Caco-2 (cell line): ENCODE results near the gene SLC22A4. TPM values are rescaled to one million over a fixed set of nuclear protein-coding genes. Genes with fewer than 3 reads are reported as not detected.

ENCODE experiments used
- BruUV-seq: library from RNA; stranded (reverse); fragments of 400-500 nt; replicated peaks from 2 replicates; lab custom pipeline; 2021; lab: Mats Ljungman, UMichigan
- CTCF ChIA-PET: fragments of 300-600 bp; sonication (Branson Sonifier 250); formaldehyde crosslinking; loops from one replicate; lab custom pipeline; 2022; ENCODE audit warnings: antibody characterized with exemption; lab: Charles Lee
- POLR2A ChIA-PET: fragments of 300-600 bp; sonication (Branson Sonifier 250); formaldehyde crosslinking; loops from one replicate; lab custom pipeline; 2022; ENCODE audit warnings: antibody characterized with exemption; lab: Charles Lee
- DNase-seq, 2 experiments: peaks; one replicate each; pipeline versions ENCODE4 v3.0.0 to v3.0.0-alpha.2; 2020 to 2022
- H3K27me3 ChIP-seq: replicated peaks from 2 replicates; pipeline ENCODE4 v1.6.0; 2011; ENCODE audit warnings: low read length; ENCODE audit not compliant: control insufficient read depth, insufficient read depth
- H3K36me3 ChIP-seq: 2 replicates; pipeline ENCODE4 v1.5.1; 2011; ENCODE audit warnings: low read length; ENCODE audit not compliant: control insufficient read depth, insufficient read depth
- H3K4me1 ChIP-seq: fragments of 250-450 bp; sonication (Bioruptor Pico); 2 replicates; pipeline ENCODE4 v1.5.1; 2020; ENCODE audit warnings: mild to moderate bottlenecking
- H3K4me3 ChIP-seq: 2 replicates; pipeline ENCODE4 v1.5.1; 2011; ENCODE audit warnings: low read depth, mild to moderate bottlenecking, control low read depth, low read length
- H3K9me3 ChIP-seq: fragments of 250-450 bp; sonication (Bioruptor Pico); 2 replicates; pipeline ENCODE4 v1.5.1; 2020; ENCODE audit warnings: mild to moderate bottlenecking, moderate library complexity
- H3K27ac Mint-ChIP-seq: one replicate; pipeline ENCODE4 v1.8.0; 2022; ENCODE audit warnings: mixed read lengths; ENCODE audit not compliant: unreplicated experiment
- H3K27me3 Mint-ChIP-seq: one replicate; pipeline ENCODE4 v1.8.0; 2022; ENCODE audit warnings: mixed read lengths; ENCODE audit not compliant: insufficient read depth, unreplicated experiment
- H3K36me3 Mint-ChIP-seq: one replicate; pipeline ENCODE4 v1.8.0; 2022; ENCODE audit warnings: mild to moderate bottlenecking, mixed read lengths; ENCODE audit not compliant: insufficient read depth, unreplicated experiment
- H3K4me1 Mint-ChIP-seq: one replicate; pipeline ENCODE4 v1.8.0; 2022; ENCODE audit warnings: low read depth, mixed read lengths; ENCODE audit not compliant: unreplicated experiment
- H3K4me3 Mint-ChIP-seq: one replicate; pipeline ENCODE4 v1.8.0; 2022; ENCODE audit warnings: mild to moderate bottlenecking, moderate library complexity, mixed read lengths; ENCODE audit not compliant: unreplicated experiment
- H3K9me3 Mint-ChIP-seq: one replicate; pipeline ENCODE4 v1.8.0; 2022; ENCODE audit warnings: mixed read lengths; ENCODE audit not compliant: unreplicated experiment
- intact Hi-C: fragments of 100-400 bp; cut with micrococcal nuclease; formaldehyde crosslinking; loops from one replicate; pipeline ENCODE4 v1.10.0; 2022; ENCODE audit not compliant: unreplicated experiment
- total RNA-seq: library from RNA; stranded (reverse); gene quantifications from 2 replicates; pipeline ENCODE4 v1.2.3, GENCODE V29; 2022
- TF ChIP-seq, protein P1 (sequence below), 2 experiments: fragments of 200-600 bp in 1 of 2; IDR thresholded peaks; 1 replicate in 1 of 2; 2 replicates in 1 of 2; pipeline versions ENCODE4 v1.5.1 to v1.8.0; 2011 to 2022; ENCODE audit warnings: antibody characterized with exemption in 1 of 2, control low read depth in 1 of 2, inconsistent platforms in 1 of 2, low read depth in 1 of 2, low read length in 1 of 2, mild to moderate bottlenecking in 1 of 2, moderate library complexity in 1 of 2; ENCODE audit not compliant: insufficient read depth in 1 of 2, severe bottlenecking in 1 of 2, unreplicated experiment in 1 of 2

SLC22A4 gene
- total RNA-seq, 1 experiment from 2014 or later = 1.5 TPM

GRCh38 chr5:132370181-132370970 lies 76.2 kb downstream of the SLC22A4 start:
- Mint-ChIP-seq H3K27me3 (no peaks in the 10 kb centered on the region), H3K36me3 (peaks cover 14% of the 10 kb centered on the region), H3K4me3 (peak overlapping the region; percentile 79), H3K27ac (peak overlapping the region; percentile 85), H3K4me1 (peaks cover 18% of the 10 kb centered on the region), H3K9me3 (no peaks in the 10 kb centered on the region)
- Histone ChIP-seq H3K27me3 (no peaks in the 10 kb centered on the region), H3K4me1 (peaks cover 37% of the 10 kb centered on the region), H3K9me3 (no peaks in the 10 kb centered on the region), H3K36me3 (no peaks in the 10 kb centered on the region; the same call in 1 of the 2 replicates), H3K4me3 (peak overlapping the region; percentile 79)
- ChIA-PET CTCF (interaction anchor here (0.6 to 2.6 kb wide), 4 partner anchors 12 to 1731 kb away, joined by 3 to 9 read pairs (median 5); no protein-coding TSS in a partner anchor), POLR2A (interaction anchor here (1.0 to 1.9 kb wide), 3 partner anchors 48 to 126 kb away, joined by 3 to 15 read pairs (median 8); partner anchors contain the start of gene SLC22A4)
- no peak for DNase-seq
- no TSS peak for BruUV-seq
- TF ChIP-seq, protein P1, sequence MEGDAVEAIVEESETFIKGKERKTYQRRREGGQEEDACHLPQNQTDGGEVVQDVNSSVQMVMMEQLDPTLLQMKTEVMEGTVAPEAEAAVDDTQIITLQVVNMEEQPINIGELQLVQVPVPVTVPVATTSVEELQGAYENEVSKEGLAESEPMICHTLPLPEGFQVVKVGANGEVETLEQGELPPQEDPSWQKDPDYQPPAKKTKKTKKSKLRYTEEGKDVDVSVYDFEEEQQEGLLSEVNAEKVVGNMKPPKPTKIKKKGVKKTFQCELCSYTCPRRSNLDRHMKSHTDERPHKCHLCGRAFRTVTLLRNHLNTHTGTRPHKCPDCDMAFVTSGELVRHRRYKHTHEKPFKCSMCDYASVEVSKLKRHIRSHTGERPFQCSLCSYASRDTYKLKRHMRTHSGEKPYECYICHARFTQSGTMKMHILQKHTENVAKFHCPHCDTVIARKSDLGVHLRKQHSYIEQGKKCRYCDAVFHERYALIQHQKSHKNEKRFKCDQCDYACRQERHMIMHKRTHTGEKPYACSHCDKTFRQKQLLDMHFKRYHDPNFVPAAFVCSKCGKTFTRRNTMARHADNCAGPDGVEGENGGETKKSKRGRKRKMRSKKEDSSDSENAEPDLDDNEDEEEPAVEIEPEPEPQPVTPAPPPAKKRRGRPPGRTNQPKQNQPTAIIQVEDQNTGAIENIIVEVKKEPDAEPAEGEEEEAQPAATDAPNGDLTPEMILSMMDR (IDR thresholded peaks at IDR 0.05; ENCODE audit: insufficient read depth in 1 of 2, low read depth in 1 of 2, low read length in 1 of 2, severe bottlenecking in 1 of 2, unreplicated experiment in 1 of 2) = no peak
- intact Hi-C loops = loop anchor here (2.0 kb wide), 1 partner anchor 98 kb away; no protein-coding TSS in a partner anchor

- Mint-ChIP-seq H3K27ac (peak overlapping the region; percentile 85), H3K36me3 (peaks cover 13% of the 10 kb centered on the region), H3K27me3 (no peaks in the 10 kb centered on the region), H3K9me3 (no peaks in the 10 kb centered on the region), H3K4me1 (peaks cover 14% of the 10 kb centered on the region), H3K4me3 (peak overlapping the region; percentile 79)
- Histone ChIP-seq H3K9me3 (no peaks in the 10 kb centered on the region), H3K4me3 (peak overlapping the region; percentile 79; the same call in 1 of the 2 replicates), H3K4me1 (peaks cover 30% of the 10 kb centered on the region), H3K27me3 (no peaks in the 10 kb centered on the region), H3K36me3 (no peaks in the 10 kb centered on the region; the same call in 1 of the 2 replicates)
- intact Hi-C loops = loop anchor here (2.0 kb wide), 1 partner anchor 98 kb away; no protein-coding TSS in a partner anchor
- ChIA-PET CTCF (interaction anchor here (2.6 kb wide), 1 partner anchor 133 kb away, joined by 9 read pairs; no protein-coding TSS in a partner anchor), POLR2A (no interaction called here)
- TF ChIP-seq, protein P1 (IDR thresholded peaks at IDR 0.05; ENCODE audit: insufficient read depth in 1 of 2, low read depth in 1 of 2, low read length in 1 of 2, severe bottlenecking in 1 of 2, unreplicated experiment in 1 of 2) = no peak
- no peak for DNase-seq
- BruUV-seq = TSS peak; percentile 26
Measured at GRCh38 chr5:132370971-132371602, 76.9 kb downstream of the SLC22A4 start.

GRCh38 chr5:132371603-132371994 lies 77.4 kb downstream of the SLC22A4 start:
- intact Hi-C loops = loop anchor here (2.0 kb wide), 1 partner anchor 99 kb away; no protein-coding TSS in a partner anchor
- ChIA-PET POLR2A (no interaction called here), CTCF (interaction anchor here (2.6 kb wide), 1 partner anchor 134 kb away, joined by 9 read pairs; no protein-coding TSS in a partner anchor)
- no peak overlapping the region for H3K4me3 ChIP-seq
- peaks cover 14% of the 10 kb centered on the region for H3K4me1 Mint-ChIP-seq
- peaks cover 13% of the 10 kb centered on the region for H3K36me3 Mint-ChIP-seq
- no peak for DNase-seq
- H3K36me3 ChIP-seq = no peaks in the 10 kb centered on the region; the same call in 1 of the 2 replicates
- H3K9me3 Mint-ChIP-seq = no peaks in the 10 kb centered on the region
- H3K27ac Mint-ChIP-seq = peak overlapping the region; percentile 85
- BruUV-seq = no TSS peak
- no peaks in the 10 kb centered on the region for H3K27me3 Mint-ChIP-seq
- H3K4me1 ChIP-seq = peaks cover 26% of the 10 kb centered on the region
- peak overlapping the region; percentile 79 for H3K4me3 Mint-ChIP-seq
- TF ChIP-seq, protein P1 (IDR thresholded peaks at IDR 0.05; ENCODE audit: insufficient read depth in 1 of 2, low read depth in 1 of 2, low read length in 1 of 2, severe bottlenecking in 1 of 2, unreplicated experiment in 1 of 2) = no peak
- H3K27me3 ChIP-seq = no peaks in the 10 kb centered on the region
- H3K9me3 ChIP-seq = no peaks in the 10 kb centered on the region
